Stimulated activated naive B cell treated with anti-CD40 and anti-IgM and Interleukin-4, amounts not matched to agents 10 μg/mL and 1 μg/mL and 100 μg/mL, for 72 hours (primary cell): ENCODE measurements around the gene HPGDS.
A peak's percentile ranks its signal among the peaks of the same experiment; 100 is the strongest.

ENCODE experiments used
- ATAC-seq, 2 donors: fragments of 150-1000 bp; cut with Tn5 transposase; replicated peaks; 2 replicates each; pipeline ENCODE4 v1.10.0; 2021; ENCODE audit warnings: moderate library complexity in 1 of 2
- DNase-seq: peaks from one replicate; pipeline ENCODE4 v3.0.0; 2021
- H3K27ac Mint-ChIP-seq: one replicate; pipeline ENCODE4 v1.8.0; 2022; ENCODE audit warnings: mild to moderate bottlenecking, mixed read lengths
- H3K27me3 Mint-ChIP-seq, 2 donors: one replicate each; pipeline ENCODE4 v1.8.0; 2022; ENCODE audit warnings: mixed read lengths in 2 of 2
- H3K36me3 Mint-ChIP-seq, 2 donors: one replicate each; pipeline ENCODE4 v1.8.0; 2022; ENCODE audit warnings: mixed read lengths in 2 of 2, mild to moderate bottlenecking in 1 of 2
- H3K4me1 Mint-ChIP-seq, 2 donors: one replicate each; pipeline ENCODE4 v1.8.0; 2022; ENCODE audit warnings: mixed read lengths in 2 of 2, mild to moderate bottlenecking in 1 of 2
- H3K4me3 Mint-ChIP-seq, 2 donors: one replicate each; pipeline ENCODE4 v1.8.0; 2022; ENCODE audit warnings: mild to moderate bottlenecking in 2 of 2, mixed read lengths in 2 of 2, moderate library complexity in 1 of 2
- H3K9me3 Mint-ChIP-seq, 2 donors: one replicate each; pipeline ENCODE4 v1.8.0; 2022; ENCODE audit warnings: mixed read lengths in 2 of 2, mild to moderate bottlenecking in 1 of 2

The HPGDS gene

GRCh38 chr4:94284889-94285288 lies 57.7 kb downstream of the HPGDS start:
- H3K4me1 Mint-ChIP-seq, result no peaks in the 10 kb centered on the region

GRCh38 chr4:94278781-94279180 lies 63.9 kb downstream of the HPGDS start:
- H3K4me3 Mint-ChIP-seq, result no peak overlapping the region
- H3K36me3 Mint-ChIP-seq, result peaks cover 35 to 42% of the 10 kb centered on the region in 2 donors
- H3K27ac Mint-ChIP-seq, result no peak overlapping the region
- ATAC-seq (no peak), DNase-seq (no peak)
- H3K4me1 Mint-ChIP-seq, result no peaks in the 10 kb centered on the region
- H3K27me3 Mint-ChIP-seq, result no peaks in the 10 kb centered on the region
- H3K9me3 Mint-ChIP-seq, result no peaks in the 10 kb centered on the region

More at GRCh38 chr4:94284889-94285288, 57.7 kb downstream of the HPGDS start:
- no peaks in the 10 kb centered on the region for H3K9me3 Mint-ChIP-seq
- H3K27me3 Mint-ChIP-seq, result no peaks in the 10 kb centered on the region
- peaks cover 40 to 47% of the 10 kb centered on the region in 2 donors for H3K36me3 Mint-ChIP-seq
- no peak for DNase-seq
- H3K4me3 Mint-ChIP-seq, result no peak overlapping the region
- ATAC-seq, result no peak
- no peak overlapping the region for H3K27ac Mint-ChIP-seq

GRCh38 chr4:94277534-94277933 lies 65.1 kb downstream of the HPGDS start:
- Mint-ChIP-seq H3K4me1 (no peaks in the 10 kb centered on the region), H3K27ac (no peak overlapping the region), H3K9me3 (no peaks in the 10 kb centered on the region), H3K36me3 (peaks cover 32 to 37% of the 10 kb centered on the region in 2 donors), H3K27me3 (no peaks in the 10 kb centered on the region), H3K4me3 (no peak overlapping the region)
- DNase-seq (no peak), ATAC-seq (no peak)

DNA sequence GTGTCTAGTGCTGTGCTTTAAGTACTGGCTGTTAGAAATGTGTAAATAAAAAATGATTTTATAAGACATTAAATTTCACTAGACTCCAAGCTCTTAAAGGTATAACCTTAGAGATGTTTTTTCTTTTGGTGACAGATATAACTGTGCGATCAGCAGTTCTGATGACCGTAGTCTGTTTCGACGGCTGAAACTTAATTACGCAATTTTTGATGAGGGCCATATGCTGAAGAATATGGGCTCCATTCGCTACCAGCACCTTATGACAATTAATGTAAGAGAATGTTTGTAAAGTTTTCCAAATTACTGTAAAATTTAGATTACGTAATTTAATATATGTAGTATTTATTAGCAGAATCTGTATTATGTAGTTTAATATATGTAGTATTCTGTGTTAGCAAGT lies 66.4 kb downstream of the HPGDS start:
- Mint-ChIP-seq H3K9me3 (no peaks in the 10 kb centered on the region), H3K36me3 (peaks cover 31 to 40% of the 10 kb centered on the region in 2 donors), H3K4me3 (no peak overlapping the region), H3K27ac (no peak overlapping the region), H3K4me1 (no peaks in the 10 kb centered on the region), H3K27me3 (no peaks in the 10 kb centered on the region)
- ATAC-seq (no peak), DNase-seq (no peak)

- DNase-seq (no peak), ATAC-seq (no peak)
- no peaks in the 10 kb centered on the region for H3K27me3 Mint-ChIP-seq
- no peak overlapping the region for H3K27ac Mint-ChIP-seq
- H3K4me1 Mint-ChIP-seq, result no peaks in the 10 kb centered on the region
- no peaks in the 10 kb centered on the region for H3K9me3 Mint-ChIP-seq
- peaks cover 35 to 39% of the 10 kb centered on the region in 2 donors for H3K36me3 Mint-ChIP-seq
- no peak overlapping the region for H3K4me3 Mint-ChIP-seq
These were observed 67.7 kb downstream of the HPGDS start for GRCh38 chr4:94274912-94275311.

DNA sequence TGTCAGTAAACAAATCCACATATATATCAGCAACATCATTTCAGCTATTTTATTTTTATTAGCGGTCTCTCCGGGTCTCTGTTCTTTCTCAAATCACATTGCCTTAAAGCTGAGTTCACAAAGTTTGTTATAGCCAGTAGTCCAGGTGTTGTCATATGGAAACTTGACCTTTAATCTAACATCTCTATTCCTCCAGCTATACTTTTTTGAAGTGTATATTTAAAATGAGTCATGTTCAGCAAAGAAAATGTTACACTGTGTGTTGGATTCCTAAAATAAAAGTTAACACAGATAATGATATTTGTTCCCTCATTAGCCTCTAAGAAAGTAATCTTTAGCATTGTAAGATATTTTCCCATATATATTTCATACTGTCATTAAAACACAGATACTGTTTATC lies 71.4 kb downstream of the HPGDS start:
- no peak overlapping the region for H3K4me3 Mint-ChIP-seq
- H3K9me3 Mint-ChIP-seq, result no peaks in the 10 kb centered on the region
- peaks cover 26 to 27% of the 10 kb centered on the region in 2 donors for H3K36me3 Mint-ChIP-seq
- H3K27ac Mint-ChIP-seq, result peak overlapping the region; percentile 54
- no peaks in the 10 kb centered on the region for H3K27me3 Mint-ChIP-seq
- DNase-seq (no peak), ATAC-seq (no peak)
- no peaks in the 10 kb centered on the region for H3K4me1 Mint-ChIP-seq

- no peak overlapping the region for H3K27ac Mint-ChIP-seq
- no peaks in the 10 kb centered on the region for H3K27me3 Mint-ChIP-seq
- H3K36me3 Mint-ChIP-seq, result peaks cover 23 to 24% of the 10 kb centered on the region in 2 donors
- no peaks in the 10 kb centered on the region for H3K4me1 Mint-ChIP-seq
- no peak overlapping the region for H3K4me3 Mint-ChIP-seq
- no peaks in the 10 kb centered on the region for H3K9me3 Mint-ChIP-seq
- no peak for ATAC-seq
- DNase-seq, result no peak
These were observed 75.6 kb downstream of the HPGDS start for GRCh38 chr4:94267037-94267436.

DNA sequence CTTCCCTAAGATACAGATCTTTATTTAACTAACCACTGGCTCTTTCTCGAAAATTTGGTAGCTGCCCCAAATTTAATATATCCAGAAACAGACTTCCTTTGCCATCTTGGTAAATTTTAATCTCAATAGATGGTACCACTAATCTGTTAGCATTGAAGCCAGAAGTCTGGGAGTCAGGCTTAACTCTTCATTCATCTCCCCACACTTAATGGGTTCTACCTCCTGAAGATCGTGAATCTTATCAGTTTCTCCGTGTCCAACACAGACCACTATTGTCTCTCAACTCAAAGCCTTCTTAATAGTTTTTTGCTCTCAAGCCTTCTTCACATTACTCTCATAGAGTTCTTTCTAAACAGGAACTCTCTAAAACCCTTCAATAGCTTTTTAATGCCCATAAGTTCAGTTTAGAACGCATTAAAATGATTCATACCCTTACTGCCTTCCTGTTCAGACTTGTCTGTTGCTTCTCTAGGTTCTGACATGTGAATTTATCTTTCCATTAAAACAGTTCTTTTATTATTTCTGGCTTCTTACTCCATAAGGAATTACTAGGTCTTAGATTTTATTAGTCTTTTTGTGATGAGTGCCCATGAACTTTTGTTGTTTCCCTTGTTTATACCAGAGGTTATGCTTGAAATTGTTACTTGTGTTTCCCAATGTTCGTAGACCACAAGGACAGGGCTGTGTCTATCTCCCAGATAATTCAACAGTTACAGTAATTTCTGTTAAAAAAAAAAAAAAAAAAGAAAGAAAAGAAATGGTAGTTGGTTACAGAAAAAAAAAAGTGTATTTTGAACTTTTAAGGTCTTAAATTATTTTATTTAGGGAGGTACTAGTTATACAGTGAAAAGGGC lies 80.2 kb downstream of the HPGDS start:
- Mint-ChIP-seq H3K27ac (no peak overlapping the region), H3K27me3 (no peaks in the 10 kb centered on the region), H3K4me1 (no peaks in the 10 kb centered on the region), H3K4me3 (no peak overlapping the region), H3K36me3 (peaks cover 30 to 34% of the 10 kb centered on the region in 2 donors), H3K9me3 (no peaks in the 10 kb centered on the region)
- ATAC-seq, result no peak
- DNase-seq, result no peak

DNA sequence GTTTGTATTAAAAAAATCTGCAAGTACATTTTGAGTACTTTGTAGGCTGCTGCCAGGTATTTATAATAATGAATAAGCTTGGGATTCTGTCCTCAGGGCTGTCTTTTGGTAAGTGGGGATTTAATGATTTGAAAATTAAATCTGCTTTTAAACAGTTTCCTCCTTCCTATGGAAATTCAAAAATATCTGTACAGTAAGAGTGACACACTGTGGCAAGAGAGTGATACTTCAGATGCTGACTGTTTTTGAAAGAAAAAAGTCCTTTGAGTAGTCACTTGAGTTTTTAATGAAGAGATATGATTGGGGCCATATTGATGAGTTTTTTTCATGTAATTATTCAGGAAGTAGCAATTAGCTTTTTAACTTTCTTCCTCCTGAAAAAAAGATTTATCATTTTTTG lies 85.8 kb downstream of the HPGDS start:
- Mint-ChIP-seq H3K9me3 (no peaks in the 10 kb centered on the region), H3K27ac (no peak overlapping the region), H3K4me1 (peaks cover 0 to 2% of the 10 kb centered on the region in 2 donors), H3K4me3 (no peak overlapping the region), H3K27me3 (no peaks in the 10 kb centered on the region), H3K36me3 (peaks cover 25 to 39% of the 10 kb centered on the region in 2 donors)
- DNase-seq (no peak), ATAC-seq (no peak)

DNA sequence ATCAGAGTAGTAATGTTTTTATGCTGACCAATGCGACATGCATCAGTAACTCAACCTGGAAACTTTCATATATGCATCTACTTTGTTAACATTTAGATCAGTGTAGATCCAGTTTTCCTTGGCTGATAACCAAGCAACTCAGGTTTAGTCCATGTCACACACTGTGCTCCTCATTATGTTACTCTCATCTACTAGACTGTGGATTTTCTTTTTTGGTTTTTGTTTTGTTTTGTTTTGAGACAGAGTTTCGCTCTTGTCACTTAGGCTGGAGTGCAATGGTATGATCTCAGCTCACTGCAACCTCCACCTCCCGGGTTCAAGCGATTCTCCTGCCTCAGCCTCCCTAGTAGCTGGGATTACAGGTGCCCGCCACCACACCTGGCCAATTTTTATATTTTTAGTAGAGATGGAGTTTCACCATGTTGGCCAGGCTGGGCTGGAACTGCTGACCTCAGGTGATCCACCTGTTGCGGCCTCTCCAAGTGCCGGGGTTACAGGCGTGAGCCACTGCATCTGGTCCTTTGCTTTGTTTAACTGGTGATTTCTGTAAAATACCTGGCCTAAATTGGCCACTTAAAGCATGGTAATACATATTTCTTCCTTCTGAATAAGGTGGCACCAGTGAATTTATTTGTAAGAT lies 86.4 kb downstream of the HPGDS start:
- Mint-ChIP-seq H3K27ac (no peak overlapping the region), H3K9me3 (no peaks in the 10 kb centered on the region), H3K27me3 (no peaks in the 10 kb centered on the region), H3K36me3 (peaks cover 24 to 37% of the 10 kb centered on the region in 2 donors), H3K4me3 (no peak overlapping the region), H3K4me1 (peaks cover 0 to 2% of the 10 kb centered on the region in 2 donors)
- ATAC-seq (no peak), DNase-seq (no peak)

DNA sequence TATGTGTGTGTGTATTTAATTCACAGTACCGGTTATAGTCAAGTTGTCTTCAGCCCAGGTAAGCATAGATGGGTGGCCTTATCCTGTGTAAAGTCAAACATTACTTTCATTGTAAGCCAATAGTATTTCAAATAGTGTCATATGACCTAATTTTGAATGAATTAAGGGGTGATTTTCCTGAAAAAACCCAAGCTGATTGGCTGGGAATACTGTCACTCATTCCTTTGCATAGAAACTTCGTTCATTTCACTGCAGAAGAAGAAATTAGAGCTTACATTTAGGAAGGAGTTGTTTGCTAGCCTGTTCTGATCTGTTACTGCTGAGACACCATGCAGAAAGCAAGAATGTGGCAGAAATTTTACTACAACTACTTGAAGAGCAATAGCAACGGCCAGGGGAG lies 89.6 kb downstream of the HPGDS start:
- H3K9me3 Mint-ChIP-seq, result no peaks in the 10 kb centered on the region
- ATAC-seq (no peak), DNase-seq (no peak)
- no peak overlapping the region for H3K4me3 Mint-ChIP-seq
- H3K4me1 Mint-ChIP-seq, result peaks cover 0 to 2% of the 10 kb centered on the region in 2 donors
- peaks cover 18 to 41% of the 10 kb centered on the region in 2 donors for H3K36me3 Mint-ChIP-seq
- no peaks in the 10 kb centered on the region for H3K27me3 Mint-ChIP-seq
- no peak overlapping the region for H3K27ac Mint-ChIP-seq

GRCh38 chr4:94251094-94251493 lies 91.5 kb downstream of the HPGDS start:
- peaks cover 0 to under 1% of the 10 kb centered on the region in 2 donors for H3K4me1 Mint-ChIP-seq
- ATAC-seq (no peak), DNase-seq (no peak)
- no peak overlapping the region for H3K4me3 Mint-ChIP-seq
- no peak overlapping the region for H3K27ac Mint-ChIP-seq
- no peaks in the 10 kb centered on the region for H3K27me3 Mint-ChIP-seq
- H3K36me3 Mint-ChIP-seq, result peaks cover 20 to 43% of the 10 kb centered on the region in 2 donors
- no peaks in the 10 kb centered on the region for H3K9me3 Mint-ChIP-seq
